HT-29 (cell line): Measurements from ENCODE around the gene HOXA9. TPM values are rescaled to one million over a fixed set of nuclear protein-coding genes. Genes with fewer than 3 reads are reported as not detected.

Experiments used
- DNase-seq: peaks from one replicate; pipeline ENCODE4 v3.0.0-alpha.2; 2015; ENCODE audit warnings: low spot score
- total RNA-seq: library from RNA; depleted of rRNA; stranded (reverse); fragments of >200 nt; shearing (Covaris generic); gene quantifications from 2 replicates; pipeline ENCODE4 v1.2.3, GENCODE V29; 2014

The HOXA9 gene
- total RNA-seq, 1 experiment from 2014 or later: 99.2 TPM

DNA sequence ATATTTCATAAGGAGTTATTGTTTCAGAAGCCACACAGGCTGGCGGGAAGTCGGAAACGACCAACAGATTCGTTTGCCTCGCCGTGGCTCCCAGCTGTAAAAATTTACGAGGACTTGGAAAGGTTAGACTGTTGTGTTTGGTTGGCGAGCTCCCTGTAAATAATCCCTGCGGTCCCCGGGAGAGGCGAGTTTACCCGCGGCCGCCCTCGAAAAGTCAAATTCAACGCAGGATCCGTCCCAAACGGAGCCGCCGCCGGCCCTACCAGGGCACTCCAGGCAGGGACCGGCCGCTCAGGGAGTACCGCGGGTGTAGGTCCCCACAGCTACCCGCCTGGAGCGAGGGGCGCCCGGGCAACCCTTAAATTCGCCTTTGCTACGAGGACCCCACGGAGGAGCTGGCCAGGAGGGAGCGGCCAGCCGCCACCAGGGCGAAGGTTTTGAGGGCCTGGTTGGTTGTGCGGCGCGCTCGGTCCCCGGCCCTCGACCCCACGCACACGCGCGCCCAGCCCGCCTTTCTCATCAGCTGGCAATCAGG, 726 bp upstream of the HOXA9 start:
- DNase-seq: no peak

DNA sequence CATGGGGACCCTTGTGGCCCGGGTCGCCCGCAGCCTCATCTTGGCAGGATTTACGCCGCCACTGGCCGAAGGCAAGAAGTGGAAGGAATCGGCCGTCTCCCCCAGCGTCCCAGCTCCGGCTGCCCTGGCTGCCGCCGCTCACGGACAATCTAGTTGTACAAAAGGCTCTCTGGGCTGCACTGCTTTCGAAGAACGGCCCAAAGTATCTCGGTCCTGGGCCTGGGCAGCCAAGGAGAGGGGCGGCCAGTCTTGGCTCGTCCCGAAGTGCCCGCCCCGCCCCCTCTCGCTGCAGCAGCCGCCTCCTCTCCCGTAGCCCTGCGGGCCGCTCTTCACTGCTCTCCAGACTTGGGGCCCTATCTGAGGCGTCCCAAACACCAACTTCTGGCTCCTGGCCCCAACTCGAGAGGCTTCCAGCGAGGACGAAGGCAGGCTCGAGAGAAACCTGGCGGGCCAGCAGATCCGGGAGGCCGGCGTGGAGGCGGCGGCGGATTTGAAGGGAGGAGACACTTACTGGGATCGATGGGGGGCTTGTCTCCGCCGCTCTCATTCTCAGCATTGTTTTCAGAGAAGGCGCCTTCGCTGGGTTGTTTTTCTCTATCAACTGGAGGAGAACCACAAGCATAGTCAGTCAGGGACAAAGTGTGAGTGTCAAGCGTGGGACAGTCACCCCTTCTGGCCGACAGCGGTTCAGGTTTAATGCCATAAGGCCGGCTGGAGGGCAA, 809 bp downstream of the HOXA9 start:
- DNase-seq: no peak

DNA sequence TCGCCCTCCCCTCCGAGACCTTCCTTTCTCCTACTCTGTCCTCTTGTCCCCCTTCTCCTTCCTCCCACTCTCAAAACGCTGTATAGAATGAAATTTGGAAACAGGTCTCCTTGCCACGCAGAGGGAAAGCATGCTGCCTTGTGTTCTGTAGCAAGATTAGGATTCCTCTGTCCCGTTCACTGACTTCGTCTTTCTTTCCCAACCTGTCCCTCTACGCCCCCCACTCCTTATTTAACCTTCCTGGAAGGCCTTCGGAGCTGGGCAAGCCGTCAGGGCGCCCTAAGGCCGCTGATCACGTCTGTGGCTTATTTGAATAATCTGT, 1.3 kb downstream of the HOXA9 start:
- no peak for DNase-seq

DNA sequence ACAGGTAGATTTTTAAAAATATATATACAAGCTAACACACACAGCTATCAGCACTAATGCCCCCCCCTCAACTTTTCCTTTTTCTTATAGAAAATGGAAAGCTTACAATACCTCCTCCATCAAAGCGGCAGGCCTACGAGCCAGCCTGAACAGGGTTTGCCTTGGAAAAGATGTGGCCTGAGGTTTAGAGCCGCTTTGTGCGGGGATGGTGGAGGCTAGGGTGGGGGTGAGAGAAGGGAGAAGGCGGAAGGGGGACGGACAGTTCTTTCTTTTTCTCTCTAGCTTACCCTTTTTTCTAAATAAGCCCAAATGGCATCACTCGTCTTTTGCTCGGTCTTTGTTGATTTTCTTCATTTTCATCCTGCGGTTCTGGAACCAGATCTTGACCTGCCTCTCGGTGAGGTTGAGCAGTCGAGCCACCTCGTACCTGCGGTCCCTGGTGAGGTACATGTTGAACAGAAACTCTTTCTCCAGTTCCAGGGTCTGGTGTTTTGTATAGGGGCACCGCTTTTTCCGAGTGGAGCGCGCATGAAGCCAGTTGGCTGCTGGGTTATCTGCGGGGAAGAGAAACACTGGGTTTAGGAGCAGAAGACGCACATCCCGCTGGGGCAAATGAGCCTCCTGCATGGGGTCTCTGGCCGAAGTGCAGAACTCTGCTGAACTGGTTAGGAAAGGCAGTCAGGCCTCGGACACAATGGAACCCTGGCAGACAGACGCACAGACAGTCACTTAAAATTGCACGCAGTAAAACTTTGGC, 1.9 kb downstream of the HOXA9 start:
- DNase-seq: no peak

DNA sequence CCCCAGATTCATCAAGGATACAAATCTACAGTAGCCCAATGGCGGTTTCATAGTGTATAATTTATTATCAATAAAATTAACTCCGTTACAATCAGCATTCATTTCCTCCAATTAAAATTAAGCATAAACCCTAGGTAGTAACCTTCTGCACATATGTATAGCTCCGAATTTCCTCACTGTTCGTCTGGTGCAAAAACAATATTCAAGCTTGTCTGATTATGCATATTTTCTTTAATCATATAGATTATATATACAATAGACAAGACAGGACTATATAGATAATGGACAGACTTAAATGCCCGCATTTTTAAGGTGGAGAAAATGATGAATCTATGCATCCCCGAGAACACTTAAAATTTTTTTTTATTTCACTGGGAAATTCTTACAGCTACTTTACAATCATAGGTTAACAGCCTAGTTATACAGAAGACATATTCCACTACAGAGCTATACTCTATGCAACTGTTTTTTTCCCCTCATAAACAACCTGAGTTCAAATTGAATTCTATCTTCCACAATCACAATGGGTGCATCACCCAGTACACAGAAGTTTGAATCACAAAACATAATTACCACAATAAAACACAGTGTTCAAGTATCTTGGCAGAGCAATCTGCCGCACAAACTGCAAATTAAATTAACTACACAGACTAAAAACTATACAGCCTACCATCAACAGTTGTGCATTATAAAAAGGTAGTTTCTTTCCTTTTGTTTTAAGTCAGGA, 2.6 kb downstream of the HOXA9 start:
- DNase-seq: no peak

DNA sequence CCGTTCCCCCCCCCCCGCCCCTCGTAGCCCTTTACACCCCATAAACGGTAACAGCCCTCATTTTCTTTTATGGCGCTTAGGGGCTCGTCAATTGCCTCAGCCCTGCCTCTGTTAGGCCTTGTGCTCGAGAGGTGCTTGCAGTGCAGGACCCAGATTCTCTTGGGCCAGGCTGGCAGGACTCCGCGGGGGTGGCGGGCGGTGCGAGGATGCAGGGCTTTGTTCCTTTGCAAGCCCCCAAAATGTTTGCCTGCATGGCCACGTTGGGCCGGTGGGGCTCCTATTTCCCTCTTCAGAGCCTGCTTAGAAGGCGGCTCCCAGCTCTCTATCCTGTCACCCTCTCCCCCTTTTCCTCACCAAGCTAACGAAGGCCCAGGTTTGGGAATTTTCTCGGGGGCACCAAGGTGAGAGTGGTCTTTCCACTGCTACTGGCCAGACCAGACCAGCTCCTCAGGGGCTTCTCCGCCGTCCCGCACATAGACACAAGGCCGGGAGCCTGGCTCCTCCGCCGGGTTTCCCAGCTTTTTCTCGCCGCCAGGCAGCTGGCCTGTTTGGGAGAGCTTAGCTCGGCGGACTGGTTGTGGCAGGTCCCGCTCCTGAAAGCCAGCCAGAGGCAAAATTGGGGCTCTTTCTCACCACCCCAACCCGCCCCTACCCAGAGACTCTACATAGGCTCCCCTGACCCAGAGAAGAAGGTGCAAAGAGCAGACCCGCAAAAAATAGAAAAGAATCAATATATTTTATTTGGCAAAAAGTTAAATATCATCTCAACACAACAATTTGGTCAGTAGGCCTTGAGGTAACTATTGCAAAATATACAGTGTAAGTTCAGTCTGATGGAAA, 3.4 kb downstream of the HOXA9 start:
- no peak for DNase-seq

DNA sequence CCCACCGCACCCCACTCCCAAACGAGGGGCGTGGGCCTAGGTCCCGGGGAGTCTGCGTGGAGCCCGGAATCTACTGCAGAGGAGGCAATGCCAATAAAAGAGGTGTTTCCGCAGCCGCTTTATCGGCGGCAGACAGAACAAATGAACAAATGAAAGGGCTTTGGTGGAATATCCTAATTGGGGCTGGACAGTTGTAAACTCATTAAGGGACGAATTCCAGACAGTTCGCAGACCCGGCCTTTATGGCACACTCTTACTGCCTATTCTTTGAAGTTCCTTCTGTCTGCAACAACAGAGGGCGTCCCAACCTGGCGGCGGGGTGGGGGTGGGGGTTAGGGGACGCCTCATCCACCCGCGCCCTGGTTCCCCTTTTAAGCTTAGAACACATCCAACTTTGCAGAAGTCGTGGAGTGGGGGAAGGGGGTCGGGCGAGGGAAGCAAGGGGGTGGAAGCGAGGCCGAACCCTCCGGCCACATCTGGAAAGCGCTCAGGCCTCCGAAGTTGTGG, 4.1 kb downstream of the HOXA9 start:
- no peak for DNase-seq

DNA sequence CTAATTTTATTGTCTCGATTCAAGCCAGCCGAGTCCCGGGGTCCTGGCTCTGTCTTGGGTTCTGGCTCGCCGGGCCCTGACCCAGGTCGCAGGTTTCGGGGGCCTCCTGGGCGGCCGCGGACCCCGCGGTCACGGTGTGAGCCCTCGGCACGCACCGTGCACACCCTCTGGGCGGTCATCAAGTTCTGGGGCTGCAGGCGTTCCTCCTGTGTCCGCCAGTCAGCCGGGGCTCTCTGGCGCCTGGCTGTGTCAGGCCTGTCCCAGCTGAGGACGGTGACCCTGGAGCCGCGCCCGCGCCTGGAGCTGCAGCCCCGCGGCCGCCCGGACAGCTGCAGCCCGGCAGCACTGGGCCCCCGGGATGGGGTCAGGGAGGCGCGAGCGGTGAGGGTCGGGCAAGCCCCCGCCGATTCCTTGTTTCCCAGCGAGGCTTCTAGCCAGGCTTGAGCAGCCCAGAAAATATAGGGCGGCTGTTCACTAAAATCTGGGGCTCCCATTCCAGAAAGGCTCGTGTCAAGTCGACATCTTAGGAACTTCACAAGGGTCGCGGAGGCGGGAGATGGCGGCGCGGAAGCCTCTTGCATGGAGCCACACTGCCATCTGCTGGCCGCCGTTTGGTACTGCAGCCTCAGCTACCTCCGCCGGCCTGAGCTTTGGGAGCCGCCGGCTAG, 4.7 kb downstream of the HOXA9 start:
- peak; percentile 93 for DNase-seq

DNA sequence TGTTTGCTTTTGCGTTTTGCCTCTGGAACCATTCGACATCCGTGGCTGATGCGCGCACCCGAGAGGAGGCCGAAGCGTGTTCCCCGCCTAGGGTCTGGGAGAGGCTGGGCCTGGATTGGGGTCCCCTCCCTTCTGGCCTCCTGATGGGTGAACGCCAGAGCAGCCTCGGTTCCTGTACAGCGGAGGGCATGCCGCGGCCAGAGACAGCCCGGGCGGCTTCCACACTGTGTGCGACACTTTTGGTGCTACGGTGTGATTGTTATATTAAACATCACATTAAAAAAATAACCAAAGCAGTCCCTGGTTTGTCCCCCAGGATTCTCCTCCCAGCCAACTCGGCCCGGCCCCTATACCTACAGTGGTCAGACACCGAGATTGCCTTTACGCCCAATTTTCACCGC, 5.2 kb downstream of the HOXA9 start:
- no peak for DNase-seq

DNA sequence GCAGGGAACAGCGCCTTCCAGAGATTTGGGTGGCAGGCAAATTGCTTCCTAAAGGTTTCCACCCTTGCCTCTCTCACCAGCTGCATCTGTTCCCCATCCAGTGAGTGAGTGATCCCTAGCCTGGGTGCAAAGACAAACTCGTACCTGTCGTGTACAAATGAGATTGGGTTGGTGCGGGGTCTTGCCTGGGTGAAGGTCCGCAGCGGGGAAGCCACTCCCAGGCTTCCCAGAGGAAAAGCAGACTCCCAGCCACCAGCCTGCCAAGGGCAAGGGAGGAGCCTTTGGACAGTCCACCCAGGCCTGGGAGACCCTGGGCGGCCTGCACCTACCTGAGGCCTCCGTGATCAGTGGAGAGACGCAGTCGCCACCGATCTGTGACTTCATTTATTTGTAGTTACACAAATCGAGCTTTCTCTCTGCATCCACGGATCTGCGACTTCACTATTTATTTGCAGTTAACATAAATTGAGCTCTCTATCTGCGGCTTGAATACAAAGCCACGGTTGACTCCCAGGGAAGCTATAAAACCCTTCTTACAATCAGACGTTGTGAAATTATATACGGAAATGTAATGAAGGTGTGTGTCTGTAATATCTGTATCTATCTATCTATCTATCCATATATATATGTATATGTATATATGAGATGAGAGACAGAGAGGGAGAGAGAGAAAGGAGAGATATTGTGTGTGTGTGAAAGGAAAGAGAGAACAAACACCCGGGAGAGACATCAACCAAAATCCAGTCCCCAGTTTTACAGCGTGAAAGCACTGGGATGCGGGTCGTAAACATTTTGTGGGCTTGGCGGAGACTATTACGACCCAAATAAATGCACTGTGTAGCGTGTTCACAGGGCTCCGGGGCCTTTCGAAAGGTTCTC, 5.8 kb downstream of the HOXA9 start:
- no peak for DNase-seq

DNA sequence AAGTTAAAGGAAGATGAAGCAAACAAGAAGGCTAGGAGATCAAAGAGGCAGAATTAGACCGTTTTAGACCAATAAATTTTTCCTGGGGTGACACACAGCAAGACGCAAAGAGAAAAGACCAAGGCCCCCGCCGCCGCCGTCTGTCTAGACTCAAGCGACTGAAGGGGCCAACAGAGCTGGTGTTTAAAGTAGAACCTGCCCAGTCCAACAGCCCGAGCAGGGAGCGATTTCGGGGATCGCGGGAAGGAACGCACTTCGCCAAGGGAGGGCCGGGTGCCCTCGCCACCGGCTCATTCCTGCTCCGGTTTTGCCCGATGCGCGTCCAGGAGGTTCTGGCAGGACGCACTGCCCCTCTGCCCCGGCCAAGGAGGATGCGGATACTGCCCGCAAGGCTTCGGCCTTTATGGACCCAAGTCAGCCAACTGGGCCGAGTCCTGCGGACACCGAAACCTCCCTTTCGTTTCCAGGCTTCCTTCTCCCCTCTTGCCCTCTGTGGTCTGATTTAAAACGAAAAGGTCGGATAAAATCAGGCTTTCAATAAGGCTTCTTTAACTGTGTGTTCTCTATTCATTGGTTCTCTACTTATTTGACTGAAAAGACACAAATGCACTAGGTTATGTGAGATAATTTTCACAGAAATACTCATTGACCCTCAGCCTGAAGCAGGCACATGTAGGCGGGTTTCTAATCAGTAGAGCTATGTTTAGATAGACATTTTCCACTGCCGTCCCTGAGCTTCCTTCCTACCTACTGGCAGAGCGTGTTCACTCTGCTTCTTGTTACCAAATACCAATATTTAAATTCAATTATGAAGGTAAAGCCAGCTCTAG, 6.7 kb downstream of the HOXA9 start:
- no peak for DNase-seq

DNA sequence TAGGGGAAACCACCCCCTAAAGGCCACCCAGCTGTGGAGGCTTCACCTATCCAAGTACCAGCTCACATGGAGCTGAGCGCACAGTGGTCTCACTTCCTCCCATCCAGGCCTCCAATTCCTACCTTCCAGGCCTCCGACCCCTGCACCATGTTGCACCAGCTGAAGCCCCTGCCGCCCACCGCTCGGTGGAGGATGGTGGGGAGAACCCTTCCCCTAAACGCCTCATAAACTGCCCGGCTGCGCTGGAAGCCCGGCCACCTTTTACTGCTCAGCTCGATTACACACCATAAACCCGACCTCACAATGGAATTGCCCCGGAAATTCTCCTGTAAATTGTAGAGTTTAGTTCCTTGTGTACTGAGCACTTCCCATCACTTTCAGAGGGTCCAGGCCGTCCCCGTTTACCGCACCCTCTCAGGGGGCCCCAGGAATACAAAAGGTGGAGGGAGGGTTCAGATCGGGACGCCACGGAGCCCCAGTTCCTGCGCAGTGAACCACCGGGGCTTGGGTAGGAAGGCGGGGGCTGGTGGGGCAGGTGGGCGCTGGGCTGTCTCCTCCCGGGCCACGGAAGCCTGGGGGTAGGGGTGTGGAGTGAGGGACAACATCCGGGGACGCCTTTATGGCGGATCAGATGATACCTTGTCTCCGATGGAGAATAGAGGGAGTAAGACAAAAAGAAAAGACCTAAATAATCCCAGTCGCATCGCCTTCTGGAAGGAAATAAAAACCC, 7.5 kb downstream of the HOXA9 start:
- no peak for DNase-seq

DNA sequence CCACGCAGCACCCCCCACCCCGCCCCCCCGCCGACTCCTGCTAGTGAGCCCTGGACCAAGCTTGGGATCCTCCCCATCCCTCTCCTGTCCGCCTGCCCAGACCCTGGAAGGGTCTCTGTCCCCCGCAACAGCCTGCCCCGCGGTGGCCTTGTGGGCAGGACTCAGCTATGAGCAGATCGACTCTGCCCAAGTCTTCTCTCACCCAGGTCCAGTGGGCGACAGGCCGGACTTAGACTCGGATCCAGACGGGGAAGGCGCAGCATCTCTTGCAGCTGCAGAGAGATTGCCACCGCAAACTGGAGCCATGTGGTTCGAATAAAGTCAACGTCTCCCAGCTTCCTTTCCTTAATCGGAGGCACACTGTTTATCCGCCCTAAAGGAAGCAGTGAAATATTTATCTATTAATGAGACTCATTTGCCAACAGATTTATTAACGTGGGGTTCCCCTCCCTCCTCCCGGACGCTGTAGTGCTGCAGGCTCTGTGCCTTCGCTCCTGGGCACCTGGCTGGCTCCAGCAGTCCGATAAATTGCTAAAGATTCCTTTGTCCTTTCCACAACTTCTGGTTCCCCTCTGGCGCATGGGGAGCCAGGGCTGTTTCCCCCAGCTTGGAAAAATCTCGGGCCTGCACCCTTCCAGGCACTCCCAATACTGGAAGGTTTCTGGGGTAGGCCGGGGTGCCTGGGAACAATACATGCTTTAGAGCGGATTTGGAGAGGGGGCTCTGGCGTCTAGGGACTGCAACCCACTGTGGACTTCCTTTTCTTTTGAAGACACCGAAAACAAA, 8.2 kb downstream of the HOXA9 start:
- DNase-seq: no peak

DNA sequence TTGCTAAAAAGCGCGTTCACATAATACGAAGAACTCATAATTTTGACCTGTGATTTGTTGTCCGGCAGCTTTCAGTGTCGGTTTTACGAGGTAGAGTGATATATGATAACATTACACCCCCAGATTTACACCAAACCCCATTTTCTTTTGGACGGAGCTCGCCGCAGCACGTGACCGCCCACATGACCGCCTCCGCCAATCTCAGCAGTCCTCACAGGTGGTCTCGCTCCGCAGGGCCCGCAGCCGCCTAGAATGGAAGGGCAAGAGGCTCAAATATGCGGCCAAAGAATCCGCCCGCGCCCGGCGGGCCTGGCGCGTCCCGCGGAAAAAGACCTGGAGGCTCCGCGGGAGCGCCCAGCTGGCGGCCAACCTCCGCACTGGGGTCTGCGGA, 8.8 kb downstream of the HOXA9 start, which contains the start of gene HOXA7:
TSS of gene HOXA7 (minus strand) at position 168 of the 391 bp plus-strand sequence. CDS start at position 38, 130 bp downstream.
- peak; percentile 69 for DNase-seq

DNA sequence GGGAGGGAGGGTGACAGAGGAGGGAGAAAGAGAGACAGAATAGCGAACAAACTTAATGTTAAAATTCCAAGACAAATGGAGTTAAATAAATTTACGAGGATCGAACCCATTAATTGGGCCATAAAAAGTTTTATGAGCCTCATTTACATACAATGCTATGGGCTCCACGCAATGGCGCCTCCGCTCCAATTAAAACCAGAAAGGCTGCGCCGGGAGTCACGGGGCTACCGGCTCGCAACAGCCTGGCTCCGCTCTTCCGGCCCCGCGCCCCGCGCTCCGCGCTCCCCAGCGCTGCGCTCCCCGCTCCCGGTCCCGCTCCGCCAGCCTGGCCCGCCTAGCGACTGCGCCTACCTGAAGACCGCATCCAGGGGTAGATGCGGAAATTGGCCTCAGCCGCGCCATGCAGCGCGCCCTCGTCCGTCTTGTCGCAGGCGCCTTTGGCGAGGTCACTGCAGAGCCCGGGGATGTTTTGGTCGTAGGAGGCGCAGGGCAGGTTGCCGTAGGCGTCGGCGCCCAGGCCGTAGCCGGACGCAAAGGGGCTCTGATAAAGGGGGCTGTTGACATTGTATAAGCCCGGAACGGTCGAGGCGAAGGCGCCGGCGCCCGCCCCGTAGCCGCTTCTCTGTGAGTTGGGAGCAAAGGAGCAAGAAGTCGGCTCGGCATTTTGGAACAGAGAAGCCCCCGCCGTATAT, 9.4 kb downstream of the HOXA9 start:
- DNase-seq: no peak
